ENCODE data around the gene ZIC4.

Gene ZIC4

DNA sequence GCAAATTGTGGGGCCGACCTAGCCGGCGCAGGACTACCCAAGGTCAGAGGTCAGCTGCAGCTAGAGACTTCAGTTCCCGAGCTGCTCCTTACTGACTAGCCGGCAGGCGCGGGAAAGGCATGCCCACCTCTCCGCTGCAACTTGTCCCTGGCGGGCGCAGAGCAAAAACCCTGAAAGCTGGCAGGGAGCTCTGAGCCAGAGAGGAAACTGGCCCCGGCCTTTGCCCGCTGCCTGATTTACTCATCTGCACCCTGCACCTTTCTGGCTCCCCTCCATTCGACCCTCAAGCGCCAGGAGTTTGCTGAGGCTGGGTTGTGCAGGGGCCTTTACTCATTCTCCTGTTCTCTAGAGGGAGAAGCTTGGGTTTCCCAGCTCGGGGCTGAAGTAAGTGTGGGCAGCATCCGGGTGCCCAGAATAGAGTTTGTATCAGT, 1.5 kb downstream of the ZIC4 start:
- no peak for DNase-seq (ENCODE audit: low spot score)

DNA sequence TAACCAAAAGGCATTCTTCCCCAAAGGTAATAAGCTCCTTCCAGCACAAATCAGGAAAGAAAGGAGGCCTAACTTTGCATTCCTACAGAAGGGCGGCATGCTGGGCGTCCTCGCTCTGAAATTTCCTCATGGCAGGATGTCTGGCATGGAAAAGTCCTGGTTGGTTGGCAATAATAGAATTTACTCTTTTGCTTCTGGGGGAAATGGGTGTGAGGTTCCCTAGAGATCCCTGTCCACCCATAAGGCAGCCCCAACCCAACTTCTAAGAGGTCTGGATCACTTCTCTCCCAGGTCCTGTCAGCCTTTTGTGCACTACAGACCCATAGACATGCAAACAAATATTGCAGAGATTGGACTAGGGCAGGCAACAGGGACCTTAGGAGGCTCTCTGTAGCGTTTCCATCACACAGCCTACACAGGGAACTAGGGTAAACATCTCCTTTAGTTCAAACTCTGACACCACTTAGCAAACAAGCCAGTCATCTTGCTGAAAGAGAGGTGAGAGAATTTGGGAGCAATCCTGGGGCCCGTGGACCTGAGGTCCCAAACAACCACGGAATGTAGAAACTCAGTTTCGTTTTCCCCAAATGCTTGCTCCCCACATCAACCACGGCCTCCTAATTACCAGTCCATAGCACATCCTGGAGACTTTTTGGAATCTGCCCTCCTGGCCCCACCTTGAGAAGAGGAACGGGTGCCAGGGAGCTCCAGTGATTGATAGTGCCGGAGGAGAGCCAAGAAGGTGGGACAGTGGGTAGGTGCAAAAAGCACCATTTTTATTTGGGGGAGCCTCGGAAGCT, 2.1 kb downstream of the ZIC4 start:
- no peak for DNase-seq (ENCODE audit: low spot score)

DNA sequence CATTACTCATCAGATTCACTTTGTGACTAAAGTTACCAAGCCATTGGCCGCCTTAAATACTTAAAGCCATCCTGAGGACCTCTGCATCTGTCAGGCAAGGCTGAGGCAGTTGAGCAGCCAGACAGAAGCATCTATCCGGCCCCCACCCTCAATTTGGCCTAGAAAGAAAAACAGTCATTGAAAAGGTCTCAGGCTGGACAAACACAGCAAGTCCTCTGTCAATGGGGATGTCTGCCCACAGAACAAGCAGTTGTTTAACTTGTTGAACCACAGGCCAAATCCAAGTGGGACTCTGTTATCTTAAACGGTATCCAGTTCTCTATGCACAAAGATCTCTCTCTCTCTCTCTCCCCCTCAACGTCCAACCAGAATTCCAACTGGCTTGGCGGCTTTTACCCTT, 2.8 kb downstream of the ZIC4 start:
- DNase-seq (ENCODE audit: low spot score): no peak

DNA sequence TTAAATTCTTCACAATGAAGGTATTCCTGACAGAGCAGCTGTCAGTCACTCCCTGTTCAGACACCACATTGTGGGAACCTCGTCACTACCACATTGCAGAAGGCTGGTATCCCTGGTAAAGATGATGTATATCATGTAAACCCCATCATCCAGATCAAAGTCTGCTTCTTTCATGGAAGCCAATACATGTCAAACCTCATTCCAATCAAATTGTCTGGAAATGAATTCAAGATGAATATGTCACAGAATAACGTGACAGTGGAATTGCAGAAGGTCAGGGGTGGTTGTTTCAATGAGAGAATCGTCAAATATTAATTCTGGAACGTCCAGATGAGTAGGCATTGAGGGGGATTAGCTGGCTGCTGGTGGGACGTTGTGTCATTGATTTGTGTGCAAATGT, 4.2 kb downstream of the ZIC4 start:
- no peak for DNase-seq (ENCODE audit: low spot score)

DNA sequence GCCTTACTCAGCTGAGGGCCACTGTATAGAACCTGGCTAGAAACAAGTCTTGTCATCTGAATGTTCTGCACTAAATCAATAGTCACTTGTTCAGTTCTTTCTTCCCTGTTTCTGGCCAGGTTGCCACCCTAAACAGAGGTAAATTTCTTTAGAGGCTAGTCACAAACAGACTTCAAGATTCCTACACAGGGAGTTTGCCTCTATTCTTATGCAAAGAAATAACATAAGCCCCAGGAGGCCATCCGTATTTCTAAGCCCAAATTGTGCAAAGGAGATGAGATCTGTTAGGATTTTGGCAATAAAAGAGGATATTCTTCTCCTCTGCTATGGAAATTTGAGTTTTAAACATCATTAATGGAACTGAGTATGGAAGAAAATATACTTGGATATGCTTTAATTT, 4.9 kb downstream of the ZIC4 start:
- DNase-seq (ENCODE audit: low spot score): no peak

DNA sequence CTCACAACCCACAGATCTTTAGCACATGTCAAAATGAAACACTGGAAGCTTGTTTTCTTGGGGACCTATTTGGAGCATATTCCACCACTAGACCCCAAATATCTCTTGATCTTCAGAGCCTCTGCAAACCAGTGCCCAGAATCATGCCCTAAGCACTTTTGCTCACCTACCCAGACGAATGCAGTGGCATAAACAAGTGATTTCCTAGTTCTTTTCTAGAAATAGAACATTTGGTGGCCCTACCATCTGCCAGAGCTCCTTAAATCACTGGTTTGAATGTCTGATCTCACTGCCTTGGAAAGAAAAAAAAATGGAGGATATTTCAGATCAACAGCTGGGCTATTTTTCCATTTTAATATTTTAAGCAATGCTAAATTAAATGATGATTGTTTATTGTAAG, 5.3 kb downstream of the ZIC4 start:
- DNase-seq (ENCODE audit: low spot score): no peak

DNA sequence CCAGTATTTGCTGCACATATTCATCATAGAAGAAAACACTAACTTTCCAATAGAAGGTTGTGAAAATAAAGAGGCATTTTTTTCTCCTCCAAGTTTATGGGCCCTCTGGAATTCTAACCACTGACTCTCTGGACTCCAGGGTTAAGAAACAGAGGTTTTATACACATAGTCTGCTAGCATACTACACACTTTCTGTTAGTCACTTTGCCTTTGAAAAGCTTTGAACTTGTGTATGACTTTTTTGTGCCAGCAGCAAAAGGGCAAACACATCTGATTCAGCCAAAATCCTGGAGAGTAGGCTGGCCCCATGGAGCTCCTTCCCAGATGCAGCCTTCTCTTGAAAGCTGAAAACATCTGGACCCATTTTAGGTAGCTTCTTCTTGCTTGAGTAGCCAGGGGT, 6.2 kb downstream of the ZIC4 start:
- DNase-seq (ENCODE audit: low spot score): no peak

DNA sequence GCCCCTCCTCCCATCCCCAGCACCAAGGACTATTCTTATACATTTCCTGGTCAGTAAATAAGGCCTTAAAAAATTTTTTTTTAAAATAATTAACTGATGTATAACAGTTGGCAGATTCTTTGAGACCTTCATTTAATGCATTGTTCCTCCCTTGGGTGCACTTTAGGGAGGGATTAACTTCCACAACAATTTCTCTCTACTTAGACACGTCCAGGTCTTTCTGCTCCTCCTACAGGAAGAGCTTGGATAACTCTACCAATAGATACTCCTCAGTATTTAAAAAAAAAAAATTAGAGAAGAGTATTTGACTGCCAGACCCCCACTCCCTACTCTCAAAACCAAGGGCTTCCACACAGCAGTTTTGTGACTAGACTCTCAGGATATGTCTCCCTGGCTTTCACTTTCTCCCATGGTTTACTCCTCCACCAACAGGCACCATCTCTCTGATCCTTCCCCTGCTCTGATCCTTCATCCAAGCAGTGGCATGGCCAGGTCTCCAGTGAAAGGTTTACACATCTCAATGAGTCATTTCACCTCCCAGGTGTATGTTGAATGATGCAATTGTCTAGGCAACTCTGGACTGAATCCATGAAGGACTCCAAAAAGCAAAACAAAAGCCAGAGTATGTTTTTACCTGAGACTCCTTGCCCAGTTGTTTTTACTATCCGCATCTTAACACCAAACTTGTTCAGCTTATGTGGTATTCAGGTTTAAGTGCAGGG, 7.4 kb downstream of the ZIC4 start:
- no peak for DNase-seq (ENCODE audit: low spot score)

DNA sequence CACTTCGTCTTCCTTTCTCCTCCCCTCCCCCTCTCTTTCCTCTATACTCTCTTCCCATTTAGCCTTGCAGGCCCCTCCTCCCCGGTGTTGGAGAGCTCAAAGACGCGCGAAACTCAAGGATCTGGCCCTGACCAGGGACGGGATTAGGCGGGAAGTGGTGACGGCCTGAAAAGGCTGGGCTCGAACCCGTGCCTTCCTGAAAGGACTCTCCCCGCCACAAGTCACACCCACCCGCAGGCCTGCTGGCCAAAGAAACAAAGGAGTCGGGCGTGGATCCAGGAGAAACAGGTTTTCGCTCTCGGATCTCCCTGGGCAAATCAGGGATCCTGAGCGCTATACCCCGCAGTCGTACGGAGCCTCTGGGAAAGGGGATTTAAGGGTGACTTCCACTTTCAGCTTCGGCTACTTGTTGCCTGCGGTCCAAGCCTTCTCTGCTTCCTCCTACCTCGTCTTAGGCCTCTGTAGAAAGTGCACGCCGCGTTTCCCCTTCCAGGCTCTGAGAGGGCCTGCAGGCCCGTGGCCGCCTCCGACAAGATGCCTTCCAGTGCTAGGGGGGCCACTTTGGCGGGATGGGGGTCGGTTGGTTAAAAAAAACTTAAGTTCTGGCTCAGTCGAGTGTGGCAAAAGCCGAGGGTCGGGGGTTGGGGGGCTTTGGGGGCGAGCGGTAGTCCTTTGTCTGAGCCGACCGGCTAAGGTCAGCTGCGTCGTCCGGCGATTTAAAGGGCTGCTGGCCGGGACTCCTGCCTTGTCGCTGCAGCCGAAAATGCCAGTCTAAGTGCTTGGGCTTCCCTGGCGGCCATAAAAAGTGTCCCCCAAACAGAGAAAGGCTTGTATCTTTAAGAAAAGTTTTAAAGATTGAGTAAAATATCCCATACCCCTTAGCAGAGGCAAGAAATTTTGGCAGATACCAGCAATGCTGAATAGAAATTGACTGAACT, 8.2 kb downstream of the ZIC4 start:
- no peak for DNase-seq (ENCODE audit: low spot score)

DNA sequence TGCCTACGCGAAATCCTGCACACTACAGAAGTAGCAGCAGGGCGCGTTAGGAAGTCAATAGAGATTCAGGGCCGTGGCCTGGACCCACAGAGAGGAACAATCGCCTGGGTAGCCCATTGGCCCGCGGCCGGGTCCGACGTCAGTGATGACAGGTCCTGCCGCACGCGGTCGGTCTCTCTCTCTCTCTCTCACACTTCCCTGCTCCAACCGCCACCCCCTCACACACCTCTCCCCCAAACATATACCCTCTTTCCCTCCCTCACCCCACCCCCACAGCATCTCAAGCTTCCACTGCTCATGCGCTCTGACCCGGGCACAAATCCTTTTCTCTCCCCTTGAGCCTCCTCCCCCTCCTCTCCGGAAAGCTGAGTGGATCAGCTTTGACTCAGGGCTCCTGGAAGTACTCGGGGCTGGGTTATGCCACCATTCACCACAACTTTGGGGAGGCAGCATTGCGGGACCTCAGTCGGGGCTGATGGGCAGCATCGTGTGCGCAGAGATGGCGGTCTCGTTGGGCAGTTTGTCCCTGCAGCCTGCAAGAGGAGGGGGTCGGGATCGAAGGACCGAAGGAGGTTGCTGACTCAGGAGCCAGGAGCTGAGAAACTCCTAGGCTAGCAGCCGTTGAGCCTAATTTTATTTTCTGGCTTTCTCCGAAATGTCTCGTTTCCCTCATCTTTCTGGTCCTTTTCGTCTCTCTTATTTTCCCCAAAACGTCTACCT, 9.0 kb downstream of the ZIC4 start:
- DNase-seq (ENCODE audit: low spot score): no peak

DNA sequence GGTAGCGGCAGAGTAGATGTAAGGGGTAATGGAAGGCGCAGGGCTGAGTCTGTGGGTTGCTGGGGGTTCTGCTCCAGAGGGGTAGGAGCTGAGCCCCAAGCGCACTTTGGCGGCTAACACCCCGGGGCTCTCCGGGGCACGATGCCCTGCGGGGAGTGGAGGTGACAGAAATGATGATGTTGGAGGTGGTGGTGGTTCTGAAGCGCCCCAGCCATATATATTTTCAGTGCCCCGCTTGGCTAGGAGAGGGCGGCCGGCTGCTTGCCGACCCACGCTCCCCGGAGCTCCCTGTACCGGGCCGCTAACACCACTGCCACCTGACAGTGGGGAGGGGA, 9.7 kb downstream of the ZIC4 start:
- DNase-seq (ENCODE audit: low spot score): no peak

DNA sequence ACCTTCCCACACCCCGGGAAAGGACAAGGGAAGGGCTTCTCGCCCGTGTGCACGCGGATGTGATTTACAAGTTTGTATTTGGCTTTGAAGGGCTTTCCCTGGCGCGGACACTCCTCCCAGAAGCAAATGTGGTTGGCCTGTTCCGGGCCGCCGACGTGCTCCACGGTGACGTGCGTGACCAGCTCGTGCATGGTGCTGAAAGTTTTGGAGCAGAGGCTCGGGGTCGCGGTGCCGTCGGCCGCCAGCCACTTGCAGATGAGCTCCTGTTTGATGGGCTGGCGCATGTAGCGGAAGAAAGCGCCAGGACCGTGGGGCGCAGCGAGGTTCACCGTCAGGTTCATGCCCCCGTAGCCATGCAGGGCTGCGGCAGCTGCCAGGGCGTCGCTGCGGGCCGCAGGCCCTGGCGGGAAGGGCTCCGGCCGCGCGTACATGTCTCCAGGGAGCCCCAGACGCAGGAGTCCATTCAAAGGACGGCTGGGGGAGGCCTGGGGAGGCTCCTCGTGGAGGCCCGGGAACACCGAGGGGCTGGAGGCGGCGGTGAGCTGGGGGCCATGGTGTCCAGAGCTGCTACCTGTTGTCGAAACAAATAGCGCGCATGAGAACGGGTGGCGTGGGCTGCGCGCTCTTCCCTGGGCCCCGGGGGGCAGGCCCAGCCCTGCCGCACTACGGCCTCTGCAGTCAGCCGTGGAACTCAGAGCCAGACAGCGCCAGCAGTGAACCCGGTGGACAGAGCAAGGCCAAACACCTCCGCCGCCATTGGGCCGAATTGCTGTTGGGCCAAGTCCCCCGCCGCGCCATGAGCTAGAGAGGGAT, 10.2 kb downstream of the ZIC4 start:
- DNase-seq (ENCODE audit: low spot score): no peak

DNA sequence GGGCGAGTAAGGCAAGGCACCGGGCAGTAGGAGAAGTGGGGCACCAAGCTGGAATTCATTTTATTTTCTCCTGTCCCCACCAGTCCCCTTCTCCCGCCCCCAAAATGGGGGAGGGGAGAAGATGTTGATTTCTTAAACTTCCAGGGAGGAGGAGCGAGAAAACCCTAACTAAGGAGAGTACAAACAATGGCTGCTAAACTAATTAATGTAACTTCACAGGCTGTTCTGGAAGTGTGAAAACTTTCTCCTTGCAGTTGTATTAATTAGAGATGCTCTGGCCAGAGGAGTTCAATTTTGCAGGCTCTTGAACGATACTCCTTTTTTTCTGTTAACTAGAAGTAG, 11.5 kb downstream of the ZIC4 start:
- no peak for DNase-seq (ENCODE audit: low spot score)

DNA sequence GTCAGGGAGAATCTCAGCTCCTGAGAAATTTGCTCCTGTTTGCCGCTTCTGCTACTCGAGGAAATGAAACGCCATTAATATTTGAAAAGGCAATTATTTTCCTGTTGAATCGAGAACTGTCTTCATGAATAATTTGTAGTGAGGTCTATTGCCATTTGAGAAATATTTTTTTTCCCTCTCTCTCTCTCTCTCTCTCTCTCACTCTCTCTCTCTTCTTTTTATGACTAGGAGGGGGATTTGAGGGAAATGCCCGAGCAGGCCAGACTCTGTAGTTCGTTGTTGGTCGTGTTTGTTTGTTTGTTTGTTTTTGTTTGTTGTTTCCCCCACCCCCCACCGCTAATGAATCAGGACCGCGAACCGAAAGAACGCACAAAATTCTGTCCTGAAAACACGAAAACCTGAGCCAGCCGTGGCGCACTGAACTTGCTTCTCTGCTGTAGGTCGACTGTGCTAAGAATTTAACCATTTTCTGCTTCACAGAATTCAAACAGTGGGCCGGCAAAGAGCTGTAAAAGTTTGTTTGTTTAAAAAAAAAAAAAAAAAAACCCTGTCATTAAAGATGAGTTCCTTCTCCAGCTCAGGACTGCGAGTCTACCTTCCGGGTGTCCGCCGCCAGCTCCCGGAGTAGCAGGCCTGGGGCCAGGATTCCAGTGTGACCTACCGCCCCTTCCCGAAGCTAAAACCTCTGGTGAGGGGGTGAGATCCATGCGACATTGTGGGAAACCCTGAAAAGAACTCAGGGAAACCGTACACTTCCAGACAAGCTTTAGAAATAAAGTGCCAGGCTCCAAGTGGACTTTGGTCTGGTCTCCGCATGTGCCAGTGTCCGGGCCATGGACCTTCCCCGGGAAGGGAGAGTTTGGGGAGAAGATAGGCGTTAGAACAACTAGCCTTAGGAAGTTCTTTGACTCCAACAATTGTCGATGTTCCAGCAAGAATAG, 12.1 kb downstream of the ZIC4 start:
- no peak for DNase-seq (ENCODE audit: low spot score)

DNA sequence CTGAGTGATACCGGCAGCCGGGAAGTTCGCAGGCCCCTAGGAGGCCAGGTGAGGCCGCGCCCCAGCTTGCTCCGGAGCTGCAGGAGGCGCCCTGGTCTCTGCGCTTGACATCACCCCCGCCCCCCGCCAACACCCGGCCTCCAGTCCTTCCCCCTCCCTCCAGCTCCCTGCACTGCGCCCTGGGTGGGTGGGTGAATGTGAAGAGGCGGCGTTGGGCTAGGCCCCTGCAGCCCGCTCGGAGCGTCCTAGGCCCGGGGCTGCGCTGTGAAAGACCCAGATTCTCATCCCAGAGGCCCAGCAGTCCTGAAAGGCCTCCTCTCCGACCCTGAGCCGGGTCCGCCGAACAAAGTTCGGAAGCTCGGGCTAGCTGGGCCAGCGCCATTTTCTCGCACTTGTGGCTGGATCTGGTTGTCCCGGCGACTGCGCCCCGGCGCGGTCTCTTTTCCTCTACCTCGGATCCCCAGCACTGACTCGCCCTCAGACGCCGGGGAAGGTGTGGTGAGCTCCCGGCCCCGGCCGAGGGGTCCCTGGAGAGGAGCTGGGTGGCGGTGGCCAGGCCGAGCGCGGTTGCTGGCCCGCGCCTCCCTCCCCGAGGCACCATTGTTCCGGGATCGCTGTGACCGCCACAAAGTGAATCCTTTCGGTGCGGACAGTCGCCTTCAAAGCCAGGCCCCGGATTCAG, 12.9 kb downstream of the ZIC4 start:
- DNase-seq (ENCODE audit: low spot score): no peak

DNA sequence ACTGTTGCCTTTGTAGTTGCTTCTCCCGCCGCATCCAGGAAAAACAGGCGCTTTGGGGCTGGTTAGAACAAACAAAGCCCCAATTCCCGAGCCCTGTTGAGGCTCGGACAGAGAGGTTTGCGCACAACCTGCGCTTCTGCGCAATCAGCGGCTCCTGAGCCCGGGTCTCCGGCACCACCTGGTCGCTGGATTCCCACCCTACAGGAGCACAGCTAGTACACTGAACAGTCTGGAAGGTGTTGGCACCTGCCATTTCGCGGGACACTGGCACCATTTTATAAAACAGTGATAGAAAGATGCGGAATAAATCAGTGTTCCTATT, 13.8 kb downstream of the ZIC4 start:
- DNase-seq (ENCODE audit: low spot score): no peak

DNA sequence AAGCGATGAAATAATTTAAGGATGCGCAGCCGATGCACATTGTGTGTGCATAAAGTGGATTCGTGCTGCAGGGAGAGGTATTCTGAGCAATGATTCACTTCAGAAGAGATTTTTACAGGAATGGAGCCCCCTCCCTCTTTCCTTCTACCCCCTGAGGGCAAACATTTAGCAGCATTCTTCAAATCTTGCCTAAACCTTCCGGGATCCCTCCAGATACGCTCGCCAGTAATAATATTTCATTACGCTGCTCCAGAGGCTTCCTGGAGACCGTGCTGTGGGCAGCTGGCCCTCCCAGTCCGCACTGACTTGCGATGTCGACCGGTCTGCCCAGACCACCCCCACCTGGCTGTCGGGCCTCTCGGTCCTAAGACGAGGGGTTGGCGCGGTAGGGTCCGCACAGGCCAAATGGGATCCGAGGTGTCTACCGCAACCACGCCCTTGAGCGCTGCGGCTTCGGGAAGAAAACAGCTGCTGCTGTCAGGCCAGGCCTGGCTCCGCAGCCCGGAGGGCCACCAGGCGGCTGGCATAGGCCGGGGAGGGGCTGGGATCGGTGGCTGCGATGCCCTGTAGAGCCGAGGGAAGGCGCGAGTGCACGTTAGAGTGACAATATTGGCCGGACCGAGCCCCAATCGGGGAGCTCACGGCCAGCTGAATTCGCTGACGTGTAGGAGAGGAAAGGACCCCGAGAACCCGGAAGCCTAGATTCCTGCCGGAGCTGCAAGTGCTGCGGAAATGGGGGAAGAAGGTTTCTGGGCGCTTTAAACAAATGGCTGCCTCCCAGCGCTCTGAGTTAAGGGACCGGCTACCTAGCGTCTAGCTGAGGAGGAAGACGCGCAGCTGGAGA, 14.3 kb downstream of the ZIC4 start:
- DNase-seq (ENCODE audit: low spot score): no peak

DNA sequence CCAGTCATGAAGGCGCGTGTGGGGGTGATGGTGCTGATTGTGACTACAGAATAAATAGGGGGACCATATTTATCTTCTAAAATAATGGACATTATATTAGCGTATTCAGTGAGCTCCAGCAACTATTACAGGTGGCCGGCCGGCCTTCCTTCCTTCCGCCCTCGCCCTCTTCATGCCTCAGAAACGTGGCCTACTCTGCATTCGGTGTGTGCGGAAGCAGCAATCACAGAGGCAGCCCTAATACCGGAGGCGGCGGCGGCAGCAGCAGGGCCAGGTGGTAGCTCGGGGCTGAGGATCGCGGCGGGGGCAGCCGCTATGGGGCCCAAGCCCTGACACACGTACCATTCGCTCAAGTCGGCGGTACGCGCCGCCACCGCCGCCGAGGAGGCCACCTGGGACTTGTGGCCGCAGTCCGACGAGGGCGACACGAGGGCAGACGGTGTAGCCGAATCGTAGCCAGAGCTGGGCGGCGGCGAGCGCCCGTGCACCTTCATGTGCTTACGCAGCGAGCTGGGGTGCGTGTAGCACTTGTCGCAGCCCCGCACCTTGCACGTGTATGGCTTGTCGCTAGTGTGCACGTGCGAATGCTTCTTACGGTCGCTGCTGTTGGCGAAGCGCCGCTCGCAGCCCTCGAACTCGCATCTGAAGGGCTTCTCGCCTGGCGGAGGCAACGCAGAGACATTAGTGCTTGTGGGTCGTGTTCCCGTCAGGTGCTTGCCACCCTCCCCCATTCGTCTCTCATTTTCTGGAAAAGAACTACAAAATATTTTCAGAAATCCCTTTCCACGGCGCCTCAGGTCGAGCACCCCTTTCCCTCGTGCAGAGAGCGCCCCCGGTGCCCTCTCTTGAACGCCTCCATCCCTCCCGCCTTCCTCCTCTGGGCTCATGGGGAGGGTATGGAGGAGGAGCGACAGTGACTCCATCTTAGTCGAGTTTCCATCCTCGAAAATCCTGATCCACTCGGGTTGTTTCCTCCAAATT, 15.5 kb downstream of the ZIC4 start:
- no peak for DNase-seq (ENCODE audit: low spot score)

All from hematopoietic multipotent progenitor cell treated with erythropoietin and hydrocortisone succinate and interleukin-3 and kit ligand, for 17 days (in vitro differentiated cells).